ENCODE measurements around the gene NPHP4. TPM values are rescaled to one million over a fixed set of nuclear protein-coding genes. Genes with fewer than 3 reads are reported as not detected.

NPHP4 gene
- total RNA-seq, 4 donors from 2014 or later, result 1.1 to 10.4 (median 1.8) TPM

DNA sequence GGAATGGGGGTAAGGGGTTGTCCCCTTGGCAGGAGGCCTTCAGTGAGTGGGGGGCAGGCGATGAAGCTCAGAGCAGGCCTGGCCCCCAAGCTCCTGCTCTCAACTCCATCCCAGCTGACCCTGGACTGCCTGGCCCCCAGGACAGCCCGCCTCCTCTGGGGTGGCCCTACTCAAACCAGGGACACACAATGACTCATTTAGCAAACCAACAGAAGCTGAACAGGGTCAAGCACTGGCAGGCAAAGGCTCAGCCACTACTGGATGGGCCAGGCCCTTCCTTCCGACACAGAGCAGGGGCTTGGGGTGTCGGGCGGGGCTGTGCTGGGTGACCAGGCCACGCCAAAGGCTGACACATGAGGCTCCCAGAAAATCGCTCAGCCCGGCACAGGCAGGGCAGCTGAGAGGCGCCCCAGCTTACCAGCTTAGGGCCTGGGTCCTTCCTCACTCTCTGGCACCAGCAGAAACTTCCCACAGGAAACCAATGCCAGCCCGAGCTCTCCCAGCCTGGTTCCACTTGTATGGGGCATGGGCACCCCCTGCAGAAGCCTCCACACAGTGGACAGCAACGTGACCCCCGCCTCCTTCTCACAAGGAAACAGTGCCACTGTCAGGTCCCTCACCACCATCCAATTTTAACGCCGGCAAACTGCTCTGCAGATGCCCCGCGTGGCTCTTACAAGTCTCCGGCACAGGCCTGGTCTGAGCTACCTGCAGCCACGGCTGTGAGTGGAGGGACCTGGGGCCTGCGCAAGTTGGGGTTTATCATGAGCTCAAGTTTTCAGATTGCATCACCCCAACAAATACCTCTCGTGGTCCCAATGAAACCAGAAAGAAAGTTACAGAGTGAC, 114.3 kb downstream of the NPHP4 start:
- Histone ChIP-seq H3K27ac (no peak overlapping the region), H3K4me1 (no peaks in the 10 kb centered on the region), H3K9me3 (no peaks in the 10 kb centered on the region), H3K36me3 (peaks cover 0 to 5% of the 10 kb centered on the region in 2 donors), H3K27me3 (no peaks in the 10 kb centered on the region), H3K4me3 (no peak overlapping the region)
- TF ChIP-seq, protein P1, sequence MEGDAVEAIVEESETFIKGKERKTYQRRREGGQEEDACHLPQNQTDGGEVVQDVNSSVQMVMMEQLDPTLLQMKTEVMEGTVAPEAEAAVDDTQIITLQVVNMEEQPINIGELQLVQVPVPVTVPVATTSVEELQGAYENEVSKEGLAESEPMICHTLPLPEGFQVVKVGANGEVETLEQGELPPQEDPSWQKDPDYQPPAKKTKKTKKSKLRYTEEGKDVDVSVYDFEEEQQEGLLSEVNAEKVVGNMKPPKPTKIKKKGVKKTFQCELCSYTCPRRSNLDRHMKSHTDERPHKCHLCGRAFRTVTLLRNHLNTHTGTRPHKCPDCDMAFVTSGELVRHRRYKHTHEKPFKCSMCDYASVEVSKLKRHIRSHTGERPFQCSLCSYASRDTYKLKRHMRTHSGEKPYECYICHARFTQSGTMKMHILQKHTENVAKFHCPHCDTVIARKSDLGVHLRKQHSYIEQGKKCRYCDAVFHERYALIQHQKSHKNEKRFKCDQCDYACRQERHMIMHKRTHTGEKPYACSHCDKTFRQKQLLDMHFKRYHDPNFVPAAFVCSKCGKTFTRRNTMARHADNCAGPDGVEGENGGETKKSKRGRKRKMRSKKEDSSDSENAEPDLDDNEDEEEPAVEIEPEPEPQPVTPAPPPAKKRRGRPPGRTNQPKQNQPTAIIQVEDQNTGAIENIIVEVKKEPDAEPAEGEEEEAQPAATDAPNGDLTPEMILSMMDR (IDR thresholded peaks at IDR 0.05 in 4 of 5, conservative IDR thresholded peaks at IDR 0.05 in 1 of 5), result no peak
- TF ChIP-seq POLR2A (IDR thresholded peaks at IDR 0.05), result no peak
- in situ Hi-C loops (cut with MboI; ENCODE audit: low sequenced_read_pairs in 4 of 4) (no loop called here), intact Hi-C loops (cut with DNase I; ENCODE audit: low total_unique reads) (no loop called here)
- ATAC-seq, result no peak
- DNase-seq, result no peak

DNA sequence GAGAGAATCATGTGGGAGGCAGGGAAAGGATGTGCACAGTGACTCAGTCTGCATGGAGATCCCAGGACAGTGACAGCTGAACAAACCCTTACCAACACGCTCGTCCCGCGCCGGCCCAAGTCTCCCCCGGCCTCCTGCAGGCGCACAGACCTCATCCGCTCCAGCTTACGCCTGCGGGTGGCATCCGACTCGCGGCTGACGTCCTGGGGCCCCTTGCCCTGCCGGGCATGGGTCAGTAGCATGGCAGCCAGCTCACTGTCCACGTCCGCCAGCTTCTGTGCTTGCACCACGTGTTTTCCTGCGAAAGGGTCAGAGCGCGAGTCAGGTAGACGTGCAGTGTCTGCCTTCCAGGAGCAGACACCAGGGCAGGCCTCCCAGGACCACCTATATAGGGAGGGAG, 115.2 kb downstream of the NPHP4 start:
- DNase-seq (no peak), ATAC-seq (no peak)
- Histone ChIP-seq H3K4me3 (no peak overlapping the region), H3K27me3 (no peaks in the 10 kb centered on the region), H3K27ac (no peak overlapping the region), H3K36me3 (peaks cover 0 to 5% of the 10 kb centered on the region in 2 donors), H3K4me1 (no peaks in the 10 kb centered on the region), H3K9me3 (no peaks in the 10 kb centered on the region)
- intact Hi-C loops (cut with DNase I; ENCODE audit: low total_unique reads) (no loop called here), in situ Hi-C loops (cut with MboI; ENCODE audit: low sequenced_read_pairs in 4 of 4) (no loop called here)
- TF ChIP-seq POLR2A (IDR thresholded peaks at IDR 0.05), result no peak
- TF ChIP-seq, protein P1 (IDR thresholded peaks at IDR 0.05 in 4 of 5, conservative IDR thresholded peaks at IDR 0.05 in 1 of 5), result no peak

DNA sequence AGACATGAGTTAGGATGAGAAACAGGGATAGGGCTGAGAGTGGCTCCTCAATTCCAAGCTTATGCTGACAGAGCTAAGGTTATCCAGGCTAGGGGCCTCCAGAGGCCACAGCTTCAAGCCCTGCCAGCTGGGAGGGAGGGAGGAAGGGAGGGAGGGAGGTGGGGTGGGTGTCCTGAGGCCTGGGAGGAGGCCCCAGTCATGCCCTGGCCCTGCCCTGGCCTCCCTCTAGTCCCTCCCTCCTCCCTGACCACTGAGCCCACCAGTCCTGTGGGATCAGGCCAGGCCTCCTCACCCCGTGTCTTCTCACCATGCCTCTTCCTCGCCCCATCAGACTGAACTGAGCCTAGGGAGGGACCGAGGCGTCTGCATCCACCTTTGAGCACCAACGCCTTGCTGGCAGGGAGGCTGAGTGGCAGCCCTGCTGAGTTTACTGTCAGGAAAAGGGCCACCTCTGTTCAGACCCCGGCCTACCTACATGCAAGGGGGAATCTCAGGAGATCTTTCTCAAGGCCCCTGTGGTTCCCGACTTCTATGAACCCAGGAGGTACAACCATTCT, 116.1 kb downstream of the NPHP4 start:
- H3K27me3 ChIP-seq, result no peaks in the 10 kb centered on the region
- H3K9me3 ChIP-seq, result no peaks in the 10 kb centered on the region
- in situ Hi-C loops (cut with MboI; ENCODE audit: low sequenced_read_pairs in 4 of 4) (no loop called here), intact Hi-C loops (cut with DNase I; ENCODE audit: low total_unique reads) (no loop called here)
- H3K4me3 ChIP-seq, result no peak overlapping the region
- ATAC-seq, result no peak
- H3K36me3 ChIP-seq, result peaks cover 0 to 5% of the 10 kb centered on the region in 2 donors
- TF ChIP-seq, protein P1 (IDR thresholded peaks at IDR 0.05 in 4 of 5, conservative IDR thresholded peaks at IDR 0.05 in 1 of 5), result no peak
- no peak for TF ChIP-seq POLR2A (IDR thresholded peaks at IDR 0.05)
- no peak for DNase-seq
- no peaks in the 10 kb centered on the region for H3K4me1 ChIP-seq
- H3K27ac ChIP-seq, result no peak overlapping the region

DNA sequence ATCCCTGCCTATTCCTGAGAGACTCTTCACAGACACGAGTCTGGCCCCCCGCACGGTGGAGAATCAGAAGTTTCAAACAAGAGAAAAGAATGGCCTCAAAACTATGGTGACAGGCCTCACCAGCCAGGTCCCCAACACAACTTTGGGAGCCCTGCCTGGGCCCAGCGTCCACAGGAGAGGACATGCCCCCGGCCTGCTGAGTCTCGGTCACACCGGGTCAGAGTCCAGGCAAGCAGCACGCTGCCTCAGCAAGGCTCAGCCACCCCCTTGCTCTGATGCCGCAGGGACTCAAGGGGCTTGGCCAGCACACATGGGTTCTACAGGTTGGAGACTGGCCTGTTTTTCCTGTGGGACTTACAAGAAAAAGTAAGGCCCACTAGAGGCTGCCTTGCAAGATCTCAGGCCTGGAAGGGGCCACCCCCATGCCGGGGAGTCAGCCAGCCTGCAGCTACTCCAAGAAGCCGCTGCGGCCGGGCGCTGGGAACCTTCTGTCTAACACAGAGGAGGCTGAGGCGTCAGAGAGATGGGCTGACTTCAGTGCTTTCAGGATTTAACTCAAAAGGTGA, 116.8 kb downstream of the NPHP4 start:
- intact Hi-C loops (cut with DNase I; ENCODE audit: low total_unique reads) (no loop called here), in situ Hi-C loops (cut with MboI; ENCODE audit: low sequenced_read_pairs in 4 of 4) (no loop called here)
- no peaks in the 10 kb centered on the region for H3K27me3 ChIP-seq
- no peak overlapping the region for H3K27ac ChIP-seq
- no peak for ATAC-seq
- H3K4me1 ChIP-seq, result no peaks in the 10 kb centered on the region
- TF ChIP-seq, protein P1 (IDR thresholded peaks at IDR 0.05 in 4 of 5, conservative IDR thresholded peaks at IDR 0.05 in 1 of 5), result no peak
- no peak for TF ChIP-seq POLR2A (IDR thresholded peaks at IDR 0.05)
- H3K36me3 ChIP-seq, result peaks cover 0 to 5% of the 10 kb centered on the region in 2 donors
- H3K9me3 ChIP-seq, result no peaks in the 10 kb centered on the region
- no peak overlapping the region for H3K4me3 ChIP-seq
- DNase-seq, result no peak
